Medulla oblongata (tissue), 1 donor: ENCODE data around the gene RAMACL.
A peak's percentile ranks its signal among the peaks of the same experiment; 100 is the strongest.
"Not testable (repeated sequence)": the region's sequence is repeated elsewhere in the genome, so short reads cannot be mapped to it uniquely, and the experiment has no call there.

Experiments used
- DNase-seq: peaks from one replicate; pipeline ENCODE4 v3.0.0-alpha.2; 2015; ENCODE audit errors: extremely low spot score

RAMACL gene

GRCh38 chr6:166556863-166557322 is 29.6 kb downstream of the RAMACL start:
- DNase-seq: peak; percentile 97

GRCh38 chr6:166556336-166556735 is 30.1 kb downstream of the RAMACL start:
- DNase-seq: no peak

- peak; percentile 30 for DNase-seq
Observed at GRCh38 chr6:166555086-166555485, 31.4 kb downstream of the RAMACL start.

GRCh38 chr6:166554316-166554715 is 32.2 kb downstream of the RAMACL start:
- DNase-seq: peak; percentile 32

GRCh38 chr6:166553563-166554271 is 32.8 kb downstream of the RAMACL start:
- DNase-seq: peak; percentile 58

GRCh38 chr6:166552600-166552999 is 33.9 kb downstream of the RAMACL start:
- no peak for DNase-seq

- DNase-seq: no peak
Observed at GRCh38 chr6:166551754-166552495, 34.6 kb downstream of the RAMACL start.

GRCh38 chr6:166546653-166547052 is 39.8 kb downstream of the RAMACL start:
- DNase-seq: no peak

- no peak for DNase-seq
Observed at GRCh38 chr6:166545156-166546034, 41.1 kb downstream of the RAMACL start.

GRCh38 chr6:166544296-166544605 is 42.2 kb downstream of the RAMACL start:
- no peak for DNase-seq

GRCh38 chr6:166543603-166544295 is 42.7 kb downstream of the RAMACL start:
- no peak for DNase-seq

- DNase-seq: no peak
Observed at GRCh38 chr6:166542580-166542912, 43.9 kb downstream of the RAMACL start.

- DNase-seq: no peak
Observed at GRCh38 chr6:166541876-166542579, 44.5 kb downstream of the RAMACL start.

GRCh38 chr6:166541366-166541765 is 45.1 kb downstream of the RAMACL start:
- DNase-seq: no peak

- DNase-seq: no peak
Observed at GRCh38 chr6:166540631-166541331, 45.7 kb downstream of the RAMACL start.

GRCh38 chr6:166539543-166539942 is 46.9 kb downstream of the RAMACL start:
- DNase-seq: no peak

GRCh38 chr6:166539011-166539385 is 47.5 kb downstream of the RAMACL start:
- not testable (repeated sequence) for DNase-seq

- DNase-seq: no peak
Observed at GRCh38 chr6:166538297-166539010, 48.0 kb downstream of the RAMACL start.

GRCh38 chr6:166534658-166535406 is 51.6 kb downstream of the RAMACL start:
- no peak for DNase-seq
